HFFc6 (cell line): ENCODE data around the gene RRAGC. TPM values are rescaled to one million over a fixed set of nuclear protein-coding genes. Genes with fewer than 3 reads are reported as not detected.
"Not testable (repeated sequence)": the region's sequence is repeated elsewhere in the genome, so short reads cannot be mapped to it uniquely, and the experiment has no call there.

Source experiments
- DNase-seq: peaks from one replicate; pipeline ENCODE4 v3.0.0-alpha.2; 2018
- H3K27ac Mint-ChIP-seq: 2 replicates; pipeline ENCODE4 v1.8.0; 2020; ENCODE audit warnings: mild to moderate bottlenecking, mixed read lengths
- H3K27me3 Mint-ChIP-seq: 2 replicates; pipeline ENCODE4 v1.8.0; 2021; ENCODE audit warnings: mild to moderate bottlenecking, moderate library complexity, mixed read lengths; ENCODE audit not compliant: insufficient read depth
- H3K36me3 Mint-ChIP-seq: 2 replicates; pipeline ENCODE4 v1.8.0; 2021; ENCODE audit warnings: low read depth, mixed read lengths
- H3K4me1 Mint-ChIP-seq: 2 replicates; pipeline ENCODE4 v1.8.0; 2020; ENCODE audit warnings: low read depth, mixed read lengths
- H3K4me3 Mint-ChIP-seq: 2 replicates; pipeline ENCODE4 v1.8.0; 2020; ENCODE audit warnings: mild to moderate bottlenecking, moderate library complexity, mixed read lengths
- H3K9me3 Mint-ChIP-seq: 2 replicates; pipeline ENCODE4 v1.8.0; 2020; ENCODE audit warnings: mild to moderate bottlenecking, mixed read lengths
- CTCF ChIP-seq: fragments of 200-600 bp; sonication (generic); IDR thresholded peaks from 2 replicates; pipeline ENCODE4 v1.5.0; 2021; ENCODE audit warnings: antibody characterized with exemption, mild to moderate bottlenecking
- total RNA-seq, 6 experiments: library from RNA; stranded (reverse); fragmentation: NEBNext Ultra II Directional; extraction: Animal tissue kit (Norgen Biotek cat#: 25700); gene quantifications; 2 replicates in 1 of 6; 3 replicates in 5 of 6; pipeline ENCODE4 v1.2.3, GENCODE V29; 2021

The RRAGC gene
- total RNA-seq, 6 experiments from 2014 or later, result 23.1 to 27.2 (median 26.2) TPM

GRCh38 chr1:38814444-38814983 is 45.1 kb downstream of the RRAGC start:
- no peak for DNase-seq
- Mint-ChIP-seq H3K4me3 (no peak overlapping the region), H3K27me3 (peaks cover 61% of the 10 kb centered on the region), H3K27ac (no peak overlapping the region), H3K4me1 (no peaks in the 10 kb centered on the region), H3K9me3 (no peaks in the 10 kb centered on the region), H3K36me3 (no peaks in the 10 kb centered on the region)
- no peak for TF ChIP-seq CTCF

DNA sequence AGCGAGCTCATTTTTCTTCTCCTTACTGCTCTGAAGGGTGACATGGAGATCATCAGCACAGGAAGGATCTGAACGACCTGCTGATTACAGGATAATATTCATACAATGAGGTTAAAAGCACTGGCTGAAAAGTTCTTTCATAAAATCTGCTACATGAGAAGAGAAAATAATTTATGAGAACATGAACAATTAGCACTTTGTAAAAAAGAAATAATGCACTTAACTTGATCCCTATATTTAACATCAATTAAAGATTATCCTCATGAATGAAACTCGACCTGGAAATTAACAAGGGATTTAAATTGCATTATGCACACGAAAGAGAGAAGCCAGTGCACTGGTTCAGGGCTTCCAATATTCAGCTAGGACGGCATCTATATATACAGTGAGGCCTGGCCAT is 46.6 kb downstream of the RRAGC start:
- DNase-seq, result no peak
- no peaks in the 10 kb centered on the region for H3K4me1 Mint-ChIP-seq
- H3K4me3 Mint-ChIP-seq, result no peak overlapping the region
- H3K9me3 Mint-ChIP-seq, result no peaks in the 10 kb centered on the region
- H3K27ac Mint-ChIP-seq, result no peak overlapping the region
- peaks cover 57% of the 10 kb centered on the region for H3K27me3 Mint-ChIP-seq
- H3K36me3 Mint-ChIP-seq, result no peaks in the 10 kb centered on the region
- no peak for TF ChIP-seq CTCF

DNA sequence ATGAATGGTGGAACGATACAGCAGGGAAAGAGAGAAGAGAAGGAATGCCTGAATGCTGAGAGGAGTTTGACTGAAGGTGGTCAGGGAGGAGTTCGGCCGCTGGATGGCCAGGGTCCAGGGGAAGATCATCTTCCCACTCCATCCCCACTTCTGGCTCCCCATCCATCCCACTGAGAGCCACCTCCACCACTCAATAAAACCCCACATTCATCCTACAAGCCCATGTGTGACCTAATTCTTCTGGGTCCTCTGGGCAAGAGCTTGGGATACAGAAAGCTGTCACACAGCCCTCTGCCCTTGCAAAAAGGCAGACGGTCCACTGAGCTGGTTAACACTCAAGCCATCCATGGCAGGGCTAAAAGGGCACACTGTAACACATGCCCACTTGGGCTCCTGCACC is 48.1 kb downstream of the RRAGC start:
- H3K9me3 Mint-ChIP-seq, DNase-seq, H3K4me3 Mint-ChIP-seq, H3K4me1 Mint-ChIP-seq, H3K36me3 Mint-ChIP-seq, H3K27ac Mint-ChIP-seq: not testable (repeated sequence)
- peaks cover 55% of the 10 kb centered on the region for H3K27me3 Mint-ChIP-seq

GRCh38 chr1:38806090-38806489 is 53.5 kb downstream of the RRAGC start:
- Mint-ChIP-seq H3K27me3 (peaks cover 42% of the 10 kb centered on the region), H3K4me1 (peaks cover 6% of the 10 kb centered on the region), H3K9me3 (no peaks in the 10 kb centered on the region), H3K27ac (no peak overlapping the region), H3K4me3 (no peak overlapping the region), H3K36me3 (no peaks in the 10 kb centered on the region)
- no peak for DNase-seq
- TF ChIP-seq CTCF, result no peak

GRCh38 chr1:38805036-38805435 is 54.5 kb downstream of the RRAGC start:
- no peaks in the 10 kb centered on the region for H3K36me3 Mint-ChIP-seq
- no peaks in the 10 kb centered on the region for H3K9me3 Mint-ChIP-seq
- H3K27me3 Mint-ChIP-seq, result peaks cover 37% of the 10 kb centered on the region
- H3K27ac Mint-ChIP-seq, result no peak overlapping the region
- H3K4me3 Mint-ChIP-seq, result no peak overlapping the region
- peaks cover 6% of the 10 kb centered on the region for H3K4me1 Mint-ChIP-seq
- TF ChIP-seq CTCF, result no peak
- no peak for DNase-seq

DNA sequence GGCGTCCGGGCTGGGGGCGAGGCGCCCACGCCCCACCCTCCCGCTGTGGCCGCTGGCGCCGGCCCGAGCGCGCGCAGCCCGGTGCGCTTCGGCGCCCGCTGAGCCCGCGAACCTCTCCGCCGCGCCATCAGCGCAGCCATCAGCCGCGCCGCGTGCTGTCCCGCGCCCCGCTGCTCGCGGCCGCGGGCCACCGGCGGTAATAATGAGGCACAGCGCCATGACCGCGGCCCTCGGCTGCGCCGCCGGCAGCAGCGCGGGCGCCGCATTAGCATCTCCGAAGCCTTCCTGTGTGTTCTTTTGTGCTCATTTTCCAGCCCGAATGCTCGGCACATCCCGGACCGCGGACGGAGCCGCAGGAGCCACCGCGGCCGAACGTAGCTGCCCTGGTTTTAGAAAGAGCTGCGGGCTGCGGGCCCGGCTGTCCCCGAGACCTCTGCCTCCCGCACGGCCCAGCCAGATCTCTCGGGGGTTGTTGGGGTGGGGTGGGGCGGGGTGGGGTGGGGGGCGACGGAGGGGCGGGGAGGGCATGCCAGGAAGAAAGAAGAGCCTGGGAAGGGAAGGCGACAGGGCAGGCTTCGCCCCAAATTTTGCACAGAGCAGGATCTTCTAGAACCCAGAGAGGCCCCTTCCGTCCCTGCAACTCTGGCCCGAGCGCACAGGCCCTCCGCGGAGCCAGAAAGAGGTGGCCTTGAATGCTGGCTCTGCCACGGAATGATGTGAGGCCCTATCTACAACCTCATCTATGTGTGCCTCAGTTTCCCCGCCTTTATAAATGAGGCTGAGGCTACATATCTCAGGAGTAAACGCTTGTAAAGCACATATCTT is 55.3 kb downstream of the RRAGC start:
- Mint-ChIP-seq H3K4me3 (peak overlapping the region; percentile 75), H3K27me3 (peaks cover 37% of the 10 kb centered on the region), H3K27ac (no peak overlapping the region), H3K36me3 (no peaks in the 10 kb centered on the region), H3K9me3 (no peaks in the 10 kb centered on the region), H3K4me1 (peaks cover 6% of the 10 kb centered on the region)
- TF ChIP-seq CTCF, result no peak
- DNase-seq, result no peak
